Pancreas (tissue), 10 donors: Measurements from ENCODE around the gene DAP3. TPM values are rescaled to one million over a fixed set of nuclear protein-coding genes. Genes with fewer than 3 reads are reported as not detected.
A peak's percentile ranks its signal among the peaks of the same experiment; 100 is the strongest.
"Not testable (repeated sequence)": the region's sequence is repeated elsewhere in the genome, so short reads cannot be mapped to it uniquely, and the experiment has no call there.

Experiments
- ATAC-seq, 4 donors: fragments of 200-7000 bp; cut with Tn5 transposase; one replicate each; pipeline versions ENCODE4 v1.8.0 to v1.9.1; 2020; ENCODE audit warnings: mild to moderate bottlenecking in 4 of 4, moderate library complexity in 4 of 4
- DNase-seq, 6 donors: peaks; one replicate each; pipeline ENCODE4 v3.0.0-alpha.2; 2020
- FAIRE-seq: peaks from 2 replicates; lab custom pipeline; 2012; peaks lifted over from hg19 to GRCh38; lab: Jason Lieb, UNC
- H3K27ac ChIP-seq, 4 donors: fragments of 200-600 bp; sonication (generic); 1 replicate in 3 of 4; 2 replicates in 1 of 4; pipeline versions ENCODE4 v1.5.0 to v1.8.0; 2020
- H3K27me3 ChIP-seq, 4 donors: fragments of 200-600 bp; one replicate each; pipeline ENCODE4 v1.8.0; 2021
- H3K36me3 ChIP-seq, 3 donors: fragments of 200-600 bp; sonication (generic) in 1 of 3; one replicate each; pipeline versions ENCODE4 v1.5.0 to v1.8.0; 2020 to 2021
- H3K4me1 ChIP-seq, 3 donors: fragments of 200-600 bp; one replicate each; pipeline ENCODE4 v1.8.0; 2021
- H3K4me3 ChIP-seq, 4 donors: fragments of 200-600 bp; sonication (generic) in 2 of 4; one replicate each; pipeline versions ENCODE4 v1.5.0 to v1.8.0; 2020 to 2021
- H3K9me3 ChIP-seq, 4 donors: fragments of 200-600 bp; one replicate each; pipeline ENCODE4 v1.8.0; 2021
- WGBS, 2 donors: extraction: QIAGEN DNeasy Blood & Tissue Kit; methylation state at CpG; one replicate each; pipeline ENCODE4 v1.1.7; 2013; 5-methylcytosine and 5-hydroxymethylcytosine counted together
- intact Hi-C, 3 donors: fragments of 100-400 bp; cut with DNase I; formaldehyde crosslinking; loops; one replicate each; pipeline versions ENCODE4 v1.11.1 to v1.14.2; 2022
- polyA plus RNA-seq, 2 donors: library from polyadenylated mRNA; stranded (reverse); fragments of 200-250 nt; gene quantifications; one replicate each; pipeline ENCODE4 v1.2.3, GENCODE V29; 2013
- total RNA-seq, 6 donors: library from RNA; stranded (reverse); fragmentation: NEBNext Ultra II Directional in 4 of 6; extraction: Animal tissue kit (Norgen Biotek cat#: 25700) in 4 of 6; gene quantifications; one replicate each; pipeline versions ENCODE4 v1.2.1 to v1.2.4, GENCODE V29; 2021 to 2023
- TF ChIP-seq, protein P1 (sequence below), 4 donors: fragments of 200-600 bp; sonication (generic) in 3 of 4; IDR thresholded peaks; one replicate each; pipeline versions ENCODE4 v1.5.0 to v1.8.0; 2021; ENCODE audit warnings: antibody characterized with exemption in 4 of 4
- donor health status: healthy with polysubstance abuse.
- donor health status: DM: no; HTN: no; CAD: no; lungs with moderate emphysema.
- donor health status: DM: no; HTN: no; CAD: no.
- donor health status: control.
- donor health status: control.
- donor health status: Bipolar disorder and iron deficiency.
- donor health status: DM: yes; HTN: yes; CAD: no.
- donor health status: DM: no; HTN: no; CAD: no.
- donor health status: DM: no; HTN: no; CAD: no.
- donor health status: DM: yes; HTN: yes; CAD: no.

DAP3 gene
- total and polyA plus RNA-seq, 8 donors, result 40.3 to 73.8 (median 51.8) TPM

DNA sequence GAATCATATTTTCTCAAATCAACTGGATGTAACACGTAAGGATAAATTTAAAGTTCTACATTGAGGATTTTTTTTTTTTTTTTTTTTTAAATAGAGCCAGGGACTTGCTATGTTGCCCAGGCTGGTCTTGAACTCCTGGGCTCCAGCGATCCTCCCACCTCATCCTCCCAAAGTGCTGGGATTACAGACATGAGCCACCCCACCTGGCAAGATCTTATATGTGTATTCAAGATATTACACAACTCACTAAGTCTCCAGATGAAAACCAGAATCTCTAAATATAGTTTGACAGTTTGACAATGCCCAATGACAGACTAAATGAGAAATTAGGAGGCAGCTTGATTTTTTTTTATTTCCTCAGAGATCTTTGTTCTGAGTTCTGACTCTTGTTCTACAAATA lies 7.1 kb upstream of the DAP3 start:
- Histone ChIP-seq H3K4me1 (peaks cover 0 to 20% (median 6%) of the 10 kb centered on the region in 3 donors), H3K9me3 (no peaks in the 10 kb centered on the region), H3K36me3 (peaks cover 0 to 30% (median 9%) of the 10 kb centered on the region in 3 donors), H3K27ac (no peak overlapping the region), H3K4me3 (no peak overlapping the region), H3K27me3 (no peaks in the 10 kb centered on the region)
- WGBS, 2 donors, result 94 to 95% methylated on average over 2 of the region's 2 CpGs
- DNase-seq (no peak), FAIRE-seq (no peak), ATAC-seq (no peak)
- TF ChIP-seq, protein P1, sequence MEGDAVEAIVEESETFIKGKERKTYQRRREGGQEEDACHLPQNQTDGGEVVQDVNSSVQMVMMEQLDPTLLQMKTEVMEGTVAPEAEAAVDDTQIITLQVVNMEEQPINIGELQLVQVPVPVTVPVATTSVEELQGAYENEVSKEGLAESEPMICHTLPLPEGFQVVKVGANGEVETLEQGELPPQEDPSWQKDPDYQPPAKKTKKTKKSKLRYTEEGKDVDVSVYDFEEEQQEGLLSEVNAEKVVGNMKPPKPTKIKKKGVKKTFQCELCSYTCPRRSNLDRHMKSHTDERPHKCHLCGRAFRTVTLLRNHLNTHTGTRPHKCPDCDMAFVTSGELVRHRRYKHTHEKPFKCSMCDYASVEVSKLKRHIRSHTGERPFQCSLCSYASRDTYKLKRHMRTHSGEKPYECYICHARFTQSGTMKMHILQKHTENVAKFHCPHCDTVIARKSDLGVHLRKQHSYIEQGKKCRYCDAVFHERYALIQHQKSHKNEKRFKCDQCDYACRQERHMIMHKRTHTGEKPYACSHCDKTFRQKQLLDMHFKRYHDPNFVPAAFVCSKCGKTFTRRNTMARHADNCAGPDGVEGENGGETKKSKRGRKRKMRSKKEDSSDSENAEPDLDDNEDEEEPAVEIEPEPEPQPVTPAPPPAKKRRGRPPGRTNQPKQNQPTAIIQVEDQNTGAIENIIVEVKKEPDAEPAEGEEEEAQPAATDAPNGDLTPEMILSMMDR (IDR thresholded peaks at IDR 0.05), result no peak
- intact Hi-C loops, result no loop called here

DNA sequence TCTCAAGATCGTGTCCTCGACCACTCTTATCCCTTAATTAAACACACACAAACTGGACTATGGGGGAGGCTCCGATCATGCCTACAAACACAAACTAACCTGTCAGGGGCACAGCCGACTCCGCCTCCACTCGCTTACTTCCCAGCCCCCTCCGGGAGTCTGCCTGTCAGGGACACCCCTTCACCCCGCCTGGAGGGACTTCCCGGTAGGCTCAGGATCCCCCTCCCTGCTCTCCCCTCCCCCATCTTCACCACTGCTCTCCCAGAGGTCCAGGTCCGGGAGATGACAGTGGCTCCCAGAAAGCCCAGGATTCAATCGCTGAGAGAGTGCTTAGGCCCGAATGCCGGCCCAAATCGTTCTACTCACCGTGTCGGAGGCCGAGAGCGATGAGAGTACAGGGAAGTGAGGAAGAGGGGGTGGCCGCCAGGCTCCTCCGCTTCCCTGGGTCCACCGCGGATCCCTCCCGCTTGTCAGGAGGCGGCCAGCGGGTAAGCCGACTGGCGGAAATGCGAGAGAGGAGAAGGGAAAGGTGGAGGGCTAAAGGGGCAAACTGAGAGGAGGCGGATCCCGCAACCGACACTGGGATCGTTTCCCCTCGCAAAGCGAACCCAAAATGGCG lies 1.1 kb upstream of the DAP3 start:
- H3K9me3 ChIP-seq, H3K27me3 ChIP-seq, H3K36me3 ChIP-seq, intact Hi-C loops, FAIRE-seq: not testable (repeated sequence)
- peak; percentile 27 to 74 (median 58) for ATAC-seq
- DNase-seq, result peak in 2 of 6 donors; percentile 29 to 58
- Histone ChIP-seq H3K4me3 (peak overlapping the region; percentile 76 to 96 (median 89)), H3K4me1 (peaks cover 0 to 36% (median 0%) of the 10 kb centered on the region in 3 donors), H3K27ac (peak overlapping the region; percentile 94 to 98 (median 96))
- 0% methylated on average over 9 to 27 of the region's 35 CpGs for WGBS, 2 donors

DNA sequence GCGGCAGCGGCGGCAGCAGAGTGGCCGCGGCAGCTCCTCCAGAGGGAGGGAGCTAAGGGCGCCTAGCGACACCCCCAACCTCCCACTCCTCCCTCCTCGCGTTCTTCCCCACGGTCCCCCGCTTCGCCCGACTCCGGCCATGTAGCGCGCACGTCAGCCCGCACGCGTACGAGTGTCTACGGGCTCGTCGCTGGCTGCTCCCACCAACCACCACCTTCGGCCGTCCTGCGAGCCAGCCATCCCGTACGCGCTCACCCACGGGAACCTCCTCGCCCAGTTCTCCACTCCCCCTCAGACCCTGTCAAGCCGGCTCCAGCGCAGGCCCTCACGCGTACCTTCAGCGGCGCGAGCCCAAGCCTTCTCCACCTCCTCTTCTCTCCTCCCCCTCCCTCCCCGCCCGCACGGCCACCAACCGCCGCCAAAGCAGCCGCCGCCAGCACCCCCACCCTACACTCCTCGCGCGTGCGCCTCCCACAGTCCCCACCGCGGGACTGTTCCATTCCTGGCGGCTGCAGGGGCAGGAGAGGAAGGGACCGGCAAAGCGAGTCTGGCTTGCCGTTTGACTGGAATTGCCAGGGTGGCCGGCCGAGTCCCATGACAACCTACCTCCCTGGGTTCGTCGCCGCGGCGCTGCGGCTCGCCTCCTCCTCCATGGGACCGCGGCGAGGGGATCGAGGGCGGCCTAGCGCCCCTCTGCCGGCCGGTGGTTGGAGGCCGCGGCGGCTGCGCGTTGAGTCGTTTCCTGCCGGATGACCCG lies 389 bp upstream of the DAP3 start, which contains the start of gene YY1AP1:
TSS of gene YY1AP1 (minus strand) at position 451 of the 757 bp plus-strand sequence. CDS start 8,338 bp downstream, outside the sequence.
- DNase-seq (peak; percentile 89 to 96 (median 92)), ATAC-seq (peak; percentile 91 to 97 (median 94)), FAIRE-seq (no peak)
- Histone ChIP-seq H3K36me3 (no peaks in the 10 kb centered on the region), H3K4me1 (peaks cover 0 to 36% (median 0%) of the 10 kb centered on the region in 3 donors), H3K27me3 (no peaks in the 10 kb centered on the region), H3K27ac (peak within 1 kb of the TSS; percentile 94 to 98 (median 96)), H3K4me3 (peak within 1 kb of the TSS; percentile 76 to 96 (median 89)), H3K9me3 (no peaks in the 10 kb centered on the region)
- WGBS, 2 donors, result 0 to 1% methylated on average over 40 to 81 of the region's 81 CpGs
- TF ChIP-seq, protein P1 (IDR thresholded peaks at IDR 0.05), result no peak
- intact Hi-C loops, result no loop called here

DNA sequence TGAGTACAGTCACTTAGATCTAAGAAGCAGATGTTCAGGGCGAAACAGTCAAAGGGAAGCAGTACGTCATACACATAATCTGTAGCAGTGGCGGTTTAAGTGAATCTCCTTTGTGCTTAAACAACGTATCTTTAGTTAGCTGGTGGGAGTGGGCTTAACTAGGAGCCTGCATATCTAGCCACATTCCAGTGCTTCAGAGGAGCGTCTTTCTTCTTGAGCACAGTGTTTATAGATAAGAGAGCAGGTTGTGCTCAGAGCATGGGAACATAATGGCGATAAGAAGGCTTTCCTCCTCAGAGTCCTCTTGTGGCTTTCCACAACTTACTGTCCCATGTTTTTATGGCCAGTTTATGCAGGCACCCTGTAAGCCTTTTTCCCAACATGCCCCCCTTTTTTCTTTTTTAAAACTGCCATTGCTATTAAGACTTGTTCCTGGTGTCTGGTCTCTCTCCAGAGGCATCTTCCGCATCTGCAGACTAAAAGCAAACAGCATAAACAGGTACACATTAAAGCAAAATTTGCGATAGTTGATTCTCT lies 3.2 kb downstream of the DAP3 start:
- FAIRE-seq, result no peak
- H3K9me3 ChIP-seq, result no peaks in the 10 kb centered on the region
- peaks cover 6 to 31% (median 23%) of the 10 kb centered on the region in 3 donors for H3K4me1 ChIP-seq
- 90 to 92% methylated on average over 8 of the region's 8 CpGs for WGBS, 2 donors
- TF ChIP-seq, protein P1 (IDR thresholded peaks at IDR 0.05), result no peak
- H3K27ac ChIP-seq, result no peak overlapping the region
- H3K36me3 ChIP-seq, result no peaks in the 10 kb centered on the region
- DNase-seq, result no peak
- intact Hi-C loops, result no loop called here
- no peak overlapping the region for H3K4me3 ChIP-seq
- no peaks in the 10 kb centered on the region for H3K27me3 ChIP-seq
- no peak for ATAC-seq

DNA sequence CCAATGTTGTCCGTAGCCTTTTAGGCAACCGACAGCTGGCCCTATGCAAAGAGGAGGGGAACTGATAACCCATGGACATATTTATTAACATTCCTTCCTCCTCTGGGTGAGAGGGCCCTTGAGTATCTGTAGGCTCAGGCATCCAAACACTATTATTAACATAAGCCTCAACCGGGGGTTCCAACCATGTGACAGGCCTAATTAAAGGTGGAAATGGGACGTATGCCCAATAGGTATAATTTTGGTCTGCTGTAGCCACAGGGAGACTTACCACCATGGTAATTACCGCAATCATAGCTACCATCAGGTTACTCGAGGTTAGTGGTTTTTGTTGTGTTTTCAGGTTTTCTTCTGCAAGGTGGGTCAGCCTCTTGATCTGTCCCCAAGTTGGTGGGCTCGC lies 5.3 kb downstream of the DAP3 start:
- H3K9me3 ChIP-seq, result no peaks in the 10 kb centered on the region
- ATAC-seq (no peak), FAIRE-seq (no peak), DNase-seq (no peak)
- WGBS, 2 donors, result 87 to 92% methylated on average over 7 of the region's 7 CpGs
- no peak overlapping the region for H3K4me3 ChIP-seq
- TF ChIP-seq, protein P1 (IDR thresholded peaks at IDR 0.05), result no peak
- peaks cover 6 to 31% (median 23%) of the 10 kb centered on the region in 3 donors for H3K4me1 ChIP-seq
- H3K36me3 ChIP-seq, result no peaks in the 10 kb centered on the region
- H3K27ac ChIP-seq, result no peak overlapping the region
- no peaks in the 10 kb centered on the region for H3K27me3 ChIP-seq
- intact Hi-C loops, result no loop called here
